ENCODE results near the gene CACNA1I.

CACNA1I gene

DNA sequence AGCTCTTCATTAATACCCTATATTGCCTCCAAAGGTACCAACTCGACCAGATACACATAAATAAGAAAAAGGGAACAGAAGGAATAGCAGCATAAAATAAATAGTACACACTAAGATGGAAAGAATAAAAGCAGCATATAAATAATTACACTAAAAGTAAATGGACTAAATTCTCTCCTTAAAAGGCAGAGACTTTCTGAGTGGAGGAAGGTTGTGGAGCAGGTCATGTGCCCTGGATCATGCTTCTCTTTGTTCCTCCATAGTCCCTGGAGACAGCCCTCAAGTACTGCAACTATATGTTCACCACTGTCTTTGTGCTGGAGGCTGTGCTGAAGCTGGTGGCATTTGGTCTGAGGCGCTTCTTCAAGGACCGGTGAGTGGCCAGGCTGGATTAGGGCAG, 101.4 kb downstream of the CACNA1I start:
- no peak for DNase-seq

DNA sequence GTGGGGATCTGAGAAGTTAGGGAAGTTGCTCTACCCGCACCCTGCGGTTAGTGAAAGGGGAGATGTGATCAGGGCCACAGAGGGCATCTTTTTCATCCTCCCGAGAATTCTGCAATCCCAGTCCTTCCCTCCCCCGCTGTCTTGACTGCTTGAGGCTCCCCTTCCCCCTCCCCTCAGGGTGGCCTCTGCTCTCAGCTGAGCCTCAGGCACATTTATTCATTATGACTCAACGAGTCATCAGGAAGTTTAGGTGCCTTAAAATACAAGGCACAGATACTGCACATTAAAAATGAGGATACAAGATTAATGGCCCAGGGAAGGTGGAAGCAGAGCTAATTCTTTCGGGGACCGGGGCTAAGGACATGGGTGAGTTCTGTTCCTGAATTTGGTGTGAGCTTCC, 104.0 kb downstream of the CACNA1I start:
- DNase-seq: no peak

DNA sequence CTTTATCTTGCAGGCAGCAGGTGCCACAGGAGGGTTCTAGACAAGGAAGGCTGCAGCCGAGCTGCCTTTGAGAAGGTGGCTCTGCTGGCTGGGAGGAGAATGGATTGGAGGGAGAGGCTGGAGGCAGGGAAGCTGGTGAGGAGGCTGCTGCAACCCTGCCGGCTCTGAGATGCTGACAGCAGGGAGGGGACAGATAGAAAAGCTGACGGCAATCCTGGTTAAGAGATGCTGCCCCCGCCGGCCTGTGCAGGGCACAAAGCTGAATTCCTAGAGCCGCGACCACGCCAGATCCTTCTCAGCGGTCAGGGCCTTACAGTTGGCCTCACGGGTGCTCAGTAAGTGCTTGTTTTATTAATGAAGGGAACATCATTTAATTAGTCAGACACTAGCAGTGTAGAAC, 105.4 kb downstream of the CACNA1I start:
- DNase-seq: no peak

DNA sequence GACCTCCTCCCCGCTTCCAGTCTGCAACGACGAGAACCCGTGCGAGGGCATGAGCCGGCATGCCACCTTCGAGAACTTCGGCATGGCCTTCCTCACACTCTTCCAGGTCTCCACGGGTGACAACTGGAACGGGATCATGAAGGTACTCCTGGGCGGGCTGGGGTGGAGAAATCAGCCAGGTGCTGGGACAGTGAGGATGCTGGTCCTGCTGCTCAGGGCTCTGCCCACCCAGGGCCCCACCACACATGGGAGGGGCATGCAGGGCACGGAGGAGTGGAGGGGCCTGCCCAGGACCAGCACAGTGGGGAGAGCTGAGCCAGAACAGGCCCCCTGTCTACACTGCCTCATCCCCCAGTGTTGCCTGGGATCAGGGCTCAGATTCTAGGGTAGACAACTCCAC, 107.4 kb downstream of the CACNA1I start:
- DNase-seq: no peak

DNA sequence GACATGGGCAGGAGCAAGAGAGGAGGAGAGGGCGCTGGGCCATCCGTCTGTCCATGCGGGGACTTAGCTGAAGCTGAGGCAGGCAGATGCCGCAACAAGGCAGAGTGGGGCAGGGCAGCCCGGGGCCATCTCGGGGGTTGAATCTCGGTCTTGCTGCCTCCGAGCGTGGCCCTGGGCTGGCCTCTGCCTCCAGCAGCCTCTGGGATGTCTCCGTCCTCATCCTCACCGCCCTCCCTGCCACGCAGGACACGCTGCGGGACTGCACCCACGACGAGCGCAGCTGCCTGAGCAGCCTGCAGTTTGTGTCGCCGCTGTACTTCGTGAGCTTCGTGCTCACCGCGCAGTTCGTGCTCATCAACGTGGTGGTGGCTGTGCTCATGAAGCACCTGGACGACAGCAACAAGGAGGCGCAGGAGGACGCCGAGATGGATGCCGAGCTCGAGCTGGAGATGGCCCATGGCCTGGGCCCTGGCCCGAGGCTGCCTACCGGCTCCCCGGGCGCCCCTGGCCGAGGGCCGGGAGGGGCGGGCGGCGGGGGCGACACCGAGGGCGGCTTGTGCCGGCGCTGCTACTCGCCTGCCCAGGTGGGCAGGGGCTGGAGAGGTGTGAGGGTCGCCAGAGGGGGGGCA, 108.4 kb downstream of the CACNA1I start:
- no peak for DNase-seq

DNA sequence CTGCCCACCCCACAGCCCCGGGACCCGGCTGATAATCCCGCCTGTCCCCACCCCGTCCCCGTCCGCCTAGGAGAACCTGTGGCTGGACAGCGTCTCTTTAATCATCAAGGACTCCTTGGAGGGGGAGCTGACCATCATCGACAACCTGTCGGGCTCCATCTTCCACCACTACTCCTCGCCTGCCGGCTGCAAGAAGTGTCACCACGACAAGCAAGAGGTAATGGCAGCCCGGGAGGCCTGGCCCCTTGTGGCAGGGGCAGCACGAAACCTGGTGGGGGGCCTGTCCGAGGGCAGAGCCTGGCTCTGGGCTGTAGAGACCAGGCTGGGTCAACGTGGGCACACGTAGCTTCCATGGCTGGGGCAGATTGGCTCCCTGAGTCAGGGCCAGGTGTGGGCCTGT, 109.1 kb downstream of the CACNA1I start:
- DNase-seq: no peak

DNA sequence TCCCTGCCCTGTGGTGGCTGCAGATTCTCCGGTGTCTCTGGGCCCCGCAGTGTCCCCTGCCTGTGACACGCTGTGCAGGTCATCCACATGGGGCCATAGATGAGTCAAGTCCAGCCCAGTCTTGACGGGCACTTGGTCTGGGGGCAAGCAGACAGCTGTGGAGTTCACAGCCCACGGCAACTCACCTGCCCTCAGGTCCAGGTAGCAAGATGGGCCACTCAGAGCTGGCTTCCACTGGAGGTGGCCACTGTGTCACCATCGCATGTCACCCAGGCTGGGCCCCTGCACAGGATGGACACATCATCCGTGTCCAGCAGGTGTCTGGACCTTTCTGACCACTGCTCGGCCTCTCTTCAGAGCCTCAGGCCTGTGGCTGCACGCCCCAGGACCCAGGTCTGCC, 109.9 kb downstream of the CACNA1I start:
- DNase-seq: no peak

DNA sequence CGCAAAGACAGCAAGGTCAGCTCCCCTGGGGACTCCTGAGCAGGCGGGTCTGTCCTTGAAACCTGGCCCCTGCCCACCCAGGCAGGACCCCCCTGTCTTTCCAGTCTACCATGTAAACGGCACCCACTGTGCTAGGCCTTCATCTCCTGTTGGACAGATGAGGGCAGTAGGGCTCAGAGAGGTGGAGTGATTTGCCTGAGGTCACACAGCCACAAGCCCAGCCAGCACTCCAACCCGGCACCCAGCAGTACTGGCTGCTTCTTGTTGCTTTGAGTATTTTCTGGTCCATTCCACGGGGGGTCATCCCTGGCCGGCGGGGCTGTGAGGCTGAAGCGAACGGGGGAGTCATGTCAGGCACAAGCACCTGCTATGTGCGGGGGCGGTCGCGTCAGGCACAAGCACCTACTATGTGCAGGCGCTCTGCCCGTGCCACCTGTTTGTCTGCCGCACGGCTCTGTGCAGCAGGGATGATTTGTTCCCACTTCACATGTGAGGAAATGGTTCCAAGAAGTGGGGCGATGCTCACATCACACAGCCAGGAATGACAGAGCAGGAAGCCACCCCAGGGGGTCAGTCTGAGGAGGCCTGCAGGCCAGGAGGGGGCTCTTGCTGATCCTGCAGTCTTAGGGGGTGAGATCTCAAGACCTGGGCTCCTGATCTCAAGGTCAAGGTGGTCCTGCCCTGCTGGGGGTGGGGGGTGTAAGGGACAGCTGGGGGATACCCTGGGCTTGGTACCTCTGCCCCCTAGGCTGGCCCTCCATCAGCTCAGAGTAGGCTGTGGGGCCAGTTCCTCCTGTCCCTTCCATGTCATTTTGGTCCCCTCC, 110.7 kb downstream of the CACNA1I start:
- no peak for DNase-seq

DNA sequence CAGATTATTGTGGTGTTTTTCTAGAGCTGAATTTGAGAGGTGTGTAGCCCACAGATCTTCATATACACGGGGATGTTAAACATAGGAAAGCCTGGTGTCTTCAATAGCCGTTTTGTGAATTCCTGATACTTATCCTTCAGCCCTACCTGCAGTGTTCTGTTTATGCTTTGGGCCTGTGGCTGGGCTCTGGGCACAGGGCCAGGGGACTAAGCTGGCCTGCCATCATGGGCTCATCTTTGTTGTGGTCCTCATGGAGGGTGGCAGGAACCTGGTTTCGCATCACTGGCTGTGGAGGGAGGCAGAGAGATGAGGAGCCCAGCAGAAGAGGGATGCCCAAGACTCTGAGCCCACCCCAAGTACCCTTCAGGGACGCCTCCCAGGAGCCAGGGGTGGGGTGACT, 112.4 kb downstream of the CACNA1I start:
- DNase-seq: no peak

DNA sequence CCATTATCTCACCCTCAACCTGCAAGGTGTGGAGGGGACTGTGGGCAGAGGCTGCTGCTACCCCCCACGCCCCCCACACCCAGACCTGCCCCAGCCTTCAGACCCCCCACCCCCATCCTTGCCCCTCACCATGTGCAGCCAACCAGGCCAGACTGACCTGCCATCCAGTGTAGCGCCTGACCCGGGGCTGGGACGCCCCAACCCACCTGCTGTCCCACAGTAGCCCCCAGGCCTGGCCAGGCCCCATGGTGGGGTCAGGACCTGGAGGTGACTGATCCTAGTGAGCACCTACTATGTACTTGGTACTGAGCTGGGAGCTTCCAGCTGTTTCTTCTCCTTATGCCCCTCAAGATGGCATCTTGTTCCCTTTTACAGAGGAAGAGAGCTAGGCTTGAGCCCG, 113.1 kb downstream of the CACNA1I start:
- no peak for DNase-seq

DNA sequence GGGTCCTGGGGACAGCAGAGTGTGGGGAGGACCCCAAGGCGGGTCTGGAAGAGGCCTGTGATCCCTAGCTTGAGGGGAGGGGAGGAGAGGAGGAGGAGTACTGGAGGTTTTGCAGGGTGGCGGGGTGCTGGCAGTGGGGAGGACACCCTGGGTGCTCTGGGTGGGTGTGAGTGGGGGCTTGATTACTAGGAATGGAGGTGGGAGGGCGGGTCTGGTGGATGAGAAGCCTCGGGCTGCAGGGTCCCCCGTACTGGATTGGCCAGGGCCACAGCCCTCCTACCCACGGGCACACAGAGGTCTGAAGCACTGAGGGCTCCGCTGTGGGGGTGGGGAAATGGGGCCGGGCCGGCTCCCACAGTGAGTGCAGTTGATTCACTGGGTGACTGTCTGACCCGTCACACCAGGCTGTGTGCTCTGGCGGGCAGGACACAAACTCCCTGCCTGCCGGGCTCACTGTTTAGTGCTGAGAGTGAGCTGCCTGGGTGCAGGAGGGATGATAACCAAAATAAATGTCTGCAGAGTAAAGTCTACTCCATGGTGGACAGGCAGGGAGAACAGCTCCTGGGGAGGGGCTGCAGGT, 114.2 kb downstream of the CACNA1I start:
- no peak for DNase-seq

DNA sequence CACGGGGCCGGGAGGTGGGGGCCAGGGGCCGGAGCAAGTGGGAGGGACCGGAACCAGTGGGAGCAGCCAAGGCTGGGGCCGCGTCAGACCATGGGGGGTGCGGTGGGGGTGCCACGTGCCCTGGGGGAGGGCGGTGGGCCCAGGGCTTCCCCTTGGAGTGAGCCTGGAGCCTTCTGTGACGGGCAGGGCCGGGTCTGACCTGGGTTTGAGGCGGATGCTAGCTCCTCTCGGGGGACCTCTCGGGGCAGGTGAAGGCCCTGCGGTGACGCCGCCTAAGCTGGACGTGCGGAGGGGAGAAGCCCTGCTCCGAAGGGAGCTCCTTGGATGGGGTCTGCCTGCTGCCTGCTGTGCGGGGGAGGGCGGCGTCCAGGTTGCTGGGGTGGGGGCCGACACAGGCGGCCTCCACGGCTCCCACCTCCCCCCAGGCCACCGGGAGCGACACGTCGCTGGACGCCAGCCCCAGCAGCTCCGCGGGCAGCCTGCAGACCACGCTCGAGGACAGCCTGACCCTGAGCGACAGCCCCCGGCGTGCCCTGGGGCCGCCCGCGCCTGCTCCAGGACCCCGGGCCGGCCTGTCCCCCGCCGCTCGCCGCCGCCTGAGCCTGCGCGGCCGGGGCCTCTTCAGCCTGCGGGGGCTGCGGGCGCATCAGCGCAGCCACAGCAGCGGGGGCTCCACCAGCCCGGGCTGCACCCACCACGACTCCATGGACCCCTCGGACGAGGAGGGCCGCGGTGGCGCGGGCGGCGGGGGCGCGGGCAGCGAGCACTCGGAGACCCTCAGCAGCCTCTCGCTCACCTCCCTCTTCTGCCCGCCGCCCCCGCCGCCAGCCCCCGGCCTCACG, 115.0 kb downstream of the CACNA1I start:
- no peak for DNase-seq

DNA sequence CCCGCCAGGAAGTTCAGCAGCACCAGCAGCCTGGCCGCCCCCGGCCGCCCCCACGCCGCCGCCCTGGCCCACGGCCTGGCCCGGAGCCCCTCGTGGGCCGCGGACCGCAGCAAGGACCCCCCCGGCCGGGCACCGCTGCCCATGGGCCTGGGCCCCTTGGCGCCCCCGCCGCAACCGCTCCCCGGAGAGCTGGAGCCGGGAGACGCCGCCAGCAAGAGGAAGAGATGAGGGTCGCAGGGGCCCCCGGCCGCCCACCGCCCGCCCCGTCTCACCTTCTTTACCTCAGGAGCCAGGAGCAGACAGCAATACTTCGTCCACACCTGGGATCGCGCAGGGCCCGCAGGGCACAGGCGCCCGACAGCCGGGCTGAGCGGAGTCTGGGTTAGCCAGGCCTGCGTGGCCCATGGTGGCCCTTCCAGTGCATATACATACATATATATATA, 115.6 kb downstream of the CACNA1I start:
- no peak for DNase-seq

DNA sequence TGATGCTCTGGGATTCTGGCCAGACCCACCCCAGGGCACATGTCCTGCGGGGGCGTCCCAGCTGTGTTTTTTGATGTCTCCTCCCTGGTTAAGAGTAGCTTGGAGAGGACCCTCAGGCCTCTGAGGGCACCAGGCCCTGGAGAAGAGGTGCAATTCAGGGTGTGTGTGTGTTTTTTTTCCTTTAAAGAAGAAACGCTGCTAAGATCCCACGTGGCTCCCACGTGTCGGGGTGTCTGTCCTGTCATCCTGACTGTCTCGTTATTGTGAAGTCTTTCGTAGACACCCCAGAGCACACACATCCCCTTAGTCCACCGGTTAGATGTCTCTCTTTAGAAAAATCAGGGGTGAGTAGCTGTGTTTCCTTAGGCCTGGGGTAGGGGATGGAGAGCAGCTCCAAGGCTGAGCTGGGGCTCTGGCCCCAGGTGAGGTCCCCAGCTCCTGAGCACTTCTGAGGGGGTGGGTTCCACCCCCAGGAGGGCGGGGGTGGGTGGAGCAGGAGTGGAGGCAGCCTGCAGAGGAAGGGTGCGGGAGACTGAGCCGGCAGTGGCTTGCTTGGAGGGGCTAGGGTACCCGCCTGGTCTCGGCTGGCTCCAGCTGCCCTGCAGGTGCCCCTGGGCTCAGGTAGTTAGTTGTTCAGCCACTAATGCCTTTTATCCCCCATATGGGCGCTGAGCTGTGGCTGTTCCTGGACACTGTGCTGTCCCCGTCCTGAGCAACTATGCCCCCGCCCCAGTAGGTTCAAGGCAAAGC, 116.4 kb downstream of the CACNA1I start:
- DNase-seq: no peak

DNA sequence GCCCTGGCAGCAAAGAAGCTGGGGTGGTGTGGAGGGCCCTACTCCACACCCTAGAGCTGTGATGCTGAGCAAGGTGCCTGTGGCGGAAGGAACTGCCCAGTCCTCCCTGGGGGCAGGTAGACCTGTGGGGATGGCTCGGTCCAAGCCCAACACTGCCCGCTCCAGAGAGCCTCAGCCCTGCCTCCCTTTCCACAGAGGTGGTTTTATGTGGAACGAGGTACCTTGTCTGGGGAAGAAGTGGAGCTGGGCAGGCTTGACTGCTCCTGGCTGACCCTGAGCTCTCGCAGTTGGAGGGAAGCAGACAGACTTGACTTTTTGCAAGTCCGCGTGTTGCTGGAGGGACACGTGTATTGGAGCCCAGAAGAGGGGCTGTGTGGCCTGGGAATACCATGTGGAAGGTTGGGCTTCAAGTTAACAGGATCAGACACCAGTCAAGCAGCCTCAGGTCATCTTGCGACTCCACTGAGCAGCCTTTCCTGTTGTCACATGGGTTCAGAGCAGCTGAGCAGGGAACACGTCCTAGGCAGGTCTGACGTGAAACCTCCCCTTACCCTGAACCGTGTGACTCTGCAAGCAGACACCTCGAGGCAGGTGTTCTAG, 117.7 kb downstream of the CACNA1I start:
- no peak for DNase-seq

DNA sequence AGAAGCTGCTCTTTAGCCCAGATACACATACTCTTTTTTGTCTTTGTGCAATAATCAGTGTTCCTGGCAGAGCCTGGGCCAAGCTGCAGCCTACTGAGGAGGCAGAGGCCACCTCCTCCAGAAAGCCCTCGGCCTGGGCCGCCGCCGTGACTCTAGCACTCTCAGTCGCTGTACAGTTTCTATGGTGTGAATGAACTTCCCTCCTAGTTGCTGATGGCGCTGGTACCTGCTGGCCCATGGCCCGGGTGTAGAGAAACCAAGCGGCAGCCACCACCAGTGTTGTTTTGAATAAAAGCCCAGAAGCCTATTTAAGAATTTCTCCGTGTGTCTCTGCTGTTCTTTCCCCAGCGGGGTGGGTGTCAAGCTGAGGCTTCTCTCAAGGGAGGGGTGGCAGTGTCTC, 118.9 kb downstream of the CACNA1I start:
- DNase-seq: no peak

DNA sequence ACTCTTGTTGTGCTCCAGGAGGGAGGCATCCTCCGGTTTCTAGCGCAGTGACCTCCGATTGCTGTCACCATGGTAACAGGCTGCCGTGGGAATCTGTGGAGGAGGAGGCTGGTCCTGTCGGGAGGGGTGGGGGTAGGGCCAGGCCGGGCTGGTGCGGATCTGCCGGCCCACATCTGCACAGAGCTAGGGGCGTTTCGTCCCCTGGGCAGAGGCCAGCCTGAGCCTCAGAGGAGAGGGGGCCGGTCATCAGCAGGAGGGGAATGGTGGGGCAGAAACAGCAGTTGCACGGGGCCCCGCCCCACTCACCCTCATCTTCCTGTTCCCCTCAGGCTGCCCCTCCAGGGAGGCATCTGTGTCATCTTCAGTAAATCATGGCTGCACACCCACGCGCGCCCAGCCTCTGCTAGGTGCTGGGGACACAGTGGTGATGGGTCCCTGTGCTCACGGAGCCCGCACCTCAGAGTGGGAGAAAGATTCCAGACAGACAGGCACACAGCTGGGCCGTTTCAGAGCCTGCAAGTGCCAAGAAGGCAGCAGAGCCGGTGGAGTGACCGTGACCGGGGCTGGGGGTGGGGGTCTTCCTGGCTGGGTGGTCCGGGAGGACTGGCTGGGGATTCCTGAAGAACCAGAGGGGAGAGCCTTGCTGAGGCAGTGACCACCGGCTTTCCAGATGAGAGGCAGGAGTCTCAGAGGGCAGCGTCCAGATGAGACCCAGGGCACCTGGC, 120.5 kb downstream of the CACNA1I start:
- DNase-seq: no peak

DNA sequence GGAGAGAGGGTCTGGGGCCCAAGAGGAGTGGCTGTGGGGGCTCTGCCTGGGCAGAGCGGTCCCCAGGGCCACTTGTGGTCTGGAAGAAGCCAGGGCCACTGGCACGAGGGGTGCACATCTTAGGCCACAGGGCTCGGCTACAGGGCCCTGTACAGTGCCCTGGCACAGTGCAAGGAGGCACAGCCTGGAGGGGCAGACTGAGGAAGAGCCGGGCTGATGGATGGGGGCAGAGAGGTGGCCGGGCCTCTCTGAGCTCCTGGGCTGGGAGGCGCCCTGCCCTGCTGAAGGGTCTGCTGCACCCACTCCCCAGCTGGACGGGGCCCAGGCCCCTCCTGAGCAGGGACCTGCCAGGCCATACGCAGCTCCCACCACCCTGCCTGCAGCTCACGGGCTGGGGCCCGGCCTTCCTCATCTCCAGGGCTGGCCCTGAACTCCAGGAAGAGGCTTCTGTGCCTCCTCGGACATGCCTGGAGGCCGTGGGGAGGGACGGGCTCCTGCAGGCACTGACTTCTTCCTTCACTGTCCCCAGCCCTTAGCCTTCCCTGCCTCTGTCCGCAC, 123.5 kb downstream of the CACNA1I start:
- no peak for DNase-seq

DNA sequence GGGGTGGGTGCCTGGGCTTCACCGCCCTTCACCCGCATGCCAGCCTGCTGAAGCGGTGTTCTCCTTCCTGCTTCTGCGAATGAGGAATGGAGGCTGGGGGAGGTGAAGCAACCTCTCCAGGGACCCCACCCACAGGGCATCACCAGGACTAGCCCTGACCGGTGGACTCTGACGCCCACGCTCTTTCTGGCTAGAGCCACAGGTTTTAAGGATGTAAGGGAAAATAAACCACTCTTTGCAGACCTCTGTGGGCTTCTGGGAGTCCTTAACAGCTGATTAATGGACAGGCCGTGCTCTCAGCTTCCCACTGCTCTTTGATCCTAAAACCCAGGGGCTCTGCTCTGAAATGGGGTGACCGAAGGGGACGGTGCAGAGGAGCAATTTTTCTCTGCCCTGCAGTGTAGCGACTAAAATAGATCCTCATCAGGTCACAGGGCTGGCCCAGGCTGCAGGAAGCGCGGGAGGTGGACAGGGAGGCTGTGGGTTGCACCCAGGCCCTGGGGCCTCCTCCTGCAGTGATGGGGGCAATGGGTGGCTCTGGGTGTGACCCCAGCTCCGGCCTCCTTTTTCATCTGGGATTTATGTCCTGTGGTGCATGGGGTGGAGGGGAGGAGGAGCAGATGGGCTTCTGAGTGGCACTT, 127.4 kb downstream of the CACNA1I start:
- no peak for DNase-seq

DNA sequence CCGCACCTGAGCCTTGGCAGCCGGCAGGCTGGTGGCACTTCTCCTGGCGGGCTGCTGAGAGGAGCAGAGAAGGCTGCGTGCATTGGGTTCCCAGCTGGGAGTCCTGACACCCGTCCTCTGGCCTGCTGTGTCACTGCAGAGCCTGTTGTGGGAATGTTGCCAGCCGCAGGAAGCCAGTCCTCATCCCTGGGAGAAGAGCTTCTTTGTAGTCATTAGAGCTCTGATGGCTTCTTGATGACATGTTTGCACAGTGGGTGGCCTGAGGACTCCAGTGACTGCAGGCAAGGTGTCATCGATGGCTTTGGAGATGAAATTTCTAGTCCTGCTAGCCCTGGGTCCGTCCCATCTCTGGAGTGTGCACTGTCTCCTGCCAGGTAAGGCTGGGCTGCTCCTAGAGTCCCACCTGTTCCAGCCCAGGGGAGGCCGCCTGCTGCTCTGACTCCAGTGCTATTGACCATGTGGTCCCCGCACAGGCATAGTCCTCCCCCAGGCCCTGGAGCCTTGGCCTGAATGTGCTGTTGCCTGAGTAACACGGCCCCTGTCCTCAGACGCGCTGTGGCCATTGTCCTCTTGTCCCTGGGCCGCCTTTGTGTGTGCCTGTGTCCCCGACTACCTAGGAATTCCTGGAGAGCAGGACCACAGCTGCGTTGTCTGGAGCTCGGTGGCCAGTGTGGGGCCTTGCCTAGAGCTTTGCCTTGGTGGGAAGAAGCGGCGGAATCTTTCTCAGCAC, 129.2 kb downstream of the CACNA1I start:
- DNase-seq: no peak

All from inflammatory macrophage treated with lipopolysaccharide for 4 hours (primary cell).